ENCODE results near the gene CCDC6.

GRCh38 chr10:59870152-59870551 lies 36.2 kb downstream of the CCDC6 start:
- no peak for TF ChIP-seq EZH2phosphoT487 (IDR thresholded peaks at IDR 0.05; ENCODE audit: insufficient read depth, low read depth)
- no peak for TF ChIP-seq EZH2 (IDR thresholded peaks at IDR 0.05; ENCODE audit: insufficient read depth, poor library complexity, severe bottlenecking)

Data from GM23248 (cell line).